Stimulated activated CD4-positive, alpha-beta T cell treated with anti-CD3 and anti-CD28 coated beads, TNF-alpha, amount 100 ng/mL, for 24 hours (primary cell): Measurements from ENCODE around the gene ATXN7L2.
"Not testable (repeated sequence)": the region's sequence is repeated elsewhere in the genome, so short reads cannot be mapped to it uniquely, and the experiment has no call there.

Experiments
- DNase-seq, 3 experiments: peaks; one replicate each; pipeline ENCODE4 v3.0.0-alpha.2; 2020; ENCODE audit warnings: low read depth in 3 of 3

The ATXN7L2 gene

GRCh38 chr1:109483672-109484518 lies at the start of gene ATXN7L2:
ATXN7L2 (plus strand) TSS chr1:109483905; CDS start chr1:109483954, 49 bp downstream.
- peak; percentile 81 to 89 (median 88) for DNase-seq

GRCh38 chr1:109434484-109434883 lies 49.2 kb upstream of the ATXN7L2 start:
- DNase-seq, result no peak

- DNase-seq, result no peak
Measured at GRCh38 chr1:109438798-109439297, 44.9 kb upstream of the ATXN7L2 start.

GRCh38 chr1:109441069-109441468 lies 42.6 kb upstream of the ATXN7L2 start:
- no peak for DNase-seq

- no peak for DNase-seq
Measured at GRCh38 chr1:109443476-109443875, 40.2 kb upstream of the ATXN7L2 start.

DNA sequence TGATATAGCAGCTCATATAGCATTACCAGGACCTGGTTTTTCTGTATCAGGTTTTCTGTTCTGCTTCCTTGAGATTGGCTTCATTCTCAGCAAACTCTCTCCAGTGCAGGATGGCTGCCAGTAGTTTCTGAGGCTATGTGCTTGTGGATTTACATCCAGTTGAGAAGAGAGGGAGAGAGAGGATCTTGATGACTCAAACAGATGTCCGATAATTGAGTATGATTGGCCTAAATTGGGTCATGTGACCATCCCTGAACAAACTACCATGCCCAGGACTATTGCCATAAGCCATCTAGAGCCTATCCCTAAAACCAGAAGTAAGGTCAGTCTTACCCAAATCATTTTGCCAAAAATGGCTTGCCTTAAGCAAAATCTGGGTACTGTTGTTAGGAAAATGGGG lies 39.4 kb upstream of the ATXN7L2 start:
- DNase-seq, result no peak

DNA sequence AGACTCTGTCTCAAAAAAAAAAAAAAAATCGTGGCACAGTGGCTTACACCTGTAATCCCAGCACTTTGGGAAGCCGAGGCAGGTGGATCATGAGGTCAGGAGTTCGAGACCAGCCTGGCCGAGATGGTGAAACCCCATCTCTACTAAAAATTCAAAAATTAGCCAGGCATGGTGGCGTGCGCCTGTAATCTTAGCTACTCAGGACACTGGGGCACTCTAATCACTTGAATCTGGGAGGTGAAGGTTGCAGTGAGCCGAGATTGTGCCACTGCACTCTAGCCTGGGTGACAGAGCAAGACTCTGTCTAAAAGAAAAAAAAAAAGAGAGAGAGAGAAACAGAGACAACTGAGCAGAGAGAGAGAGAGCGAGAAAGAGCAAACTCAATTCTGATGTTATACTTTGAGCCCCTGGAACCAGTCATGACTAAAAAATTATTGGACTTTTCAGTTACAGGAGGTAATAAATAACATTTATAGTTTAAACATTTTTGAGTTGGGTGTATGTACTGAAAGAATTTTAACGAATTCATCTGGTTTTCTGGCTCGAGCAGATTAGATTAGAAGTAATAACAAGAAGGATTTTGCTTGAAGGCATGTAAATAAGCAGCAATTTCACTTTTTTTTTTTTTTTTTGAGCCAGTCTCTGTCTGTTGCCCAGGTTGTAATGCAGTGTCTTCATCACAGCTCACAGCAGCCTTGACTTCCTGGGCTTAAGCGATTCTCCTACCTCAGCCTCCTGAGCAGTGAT lies 37.6 kb upstream of the ATXN7L2 start:
- not testable (repeated sequence) for DNase-seq

DNA sequence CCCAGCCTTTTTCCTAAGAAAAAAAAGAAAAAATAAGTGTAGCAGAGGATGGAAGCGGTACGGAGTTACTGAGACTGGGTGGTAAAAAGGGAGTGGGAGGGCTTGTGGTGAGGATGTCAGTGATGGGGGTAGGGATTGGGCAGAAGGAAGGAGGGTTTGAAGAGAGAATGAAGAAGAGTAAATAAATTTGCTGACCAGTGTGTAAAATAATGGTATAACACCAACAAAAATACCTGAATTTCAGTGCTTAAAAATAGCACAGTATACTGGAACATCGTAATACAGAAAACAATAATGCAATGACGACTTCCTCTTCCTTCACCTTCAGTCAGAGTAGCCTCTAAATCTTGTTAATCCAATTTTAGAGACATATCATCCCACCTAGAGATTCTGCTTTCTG lies 36.2 kb upstream of the ATXN7L2 start:
- DNase-seq, result no peak

DNA sequence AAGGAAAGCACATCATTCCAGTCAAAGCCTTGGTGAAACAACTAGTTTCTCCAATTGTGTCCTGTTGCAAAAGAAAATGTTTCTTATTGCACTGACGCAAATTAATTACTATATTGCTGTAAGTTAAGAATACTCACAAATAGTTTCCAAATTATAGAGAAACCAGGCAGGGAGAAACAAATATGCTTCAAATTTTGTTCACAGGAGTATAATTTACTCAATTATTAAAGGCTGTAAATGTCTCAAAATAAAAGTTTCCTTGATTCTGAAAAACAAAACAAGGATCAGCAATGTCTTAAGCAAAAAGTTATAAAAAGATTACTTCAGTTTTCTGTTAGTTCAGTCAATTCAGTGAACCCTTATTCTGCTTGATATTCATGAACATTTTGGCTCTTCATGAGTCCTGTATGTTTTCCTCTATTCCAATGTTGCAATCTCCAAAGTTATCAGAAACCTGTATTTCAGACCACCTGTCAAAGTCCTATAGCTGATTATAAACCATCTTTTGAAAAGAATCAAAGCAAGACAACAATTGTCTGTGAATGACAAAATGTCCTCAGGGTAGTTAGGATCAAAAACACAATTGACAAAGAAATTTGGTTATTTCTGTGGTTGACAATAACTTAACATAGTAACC lies 29.1 kb upstream of the ATXN7L2 start:
- DNase-seq, result no peak

DNA sequence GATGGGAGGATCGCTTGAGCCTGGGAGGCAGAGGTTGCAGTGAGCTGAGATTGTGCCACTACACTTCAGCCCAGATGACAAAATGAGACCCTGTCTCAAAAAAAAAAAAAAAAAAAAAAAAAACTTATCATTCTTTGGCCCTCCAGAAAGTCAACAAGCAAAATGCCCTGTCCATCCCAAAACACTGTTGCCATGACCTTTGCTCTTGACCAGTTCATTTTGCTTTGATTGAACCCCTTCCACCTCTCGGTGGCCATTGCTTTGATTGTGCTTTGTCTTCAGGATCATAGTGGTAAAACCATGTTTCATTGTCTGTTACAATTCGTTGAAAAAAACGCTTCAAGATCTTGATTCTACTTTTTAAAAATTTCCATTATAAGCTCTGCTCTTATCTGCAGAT lies 25.9 kb upstream of the ATXN7L2 start:
- DNase-seq, result no peak

GRCh38 chr1:109466125-109466451 lies 17.6 kb upstream of the ATXN7L2 start:
- no peak for DNase-seq

DNA sequence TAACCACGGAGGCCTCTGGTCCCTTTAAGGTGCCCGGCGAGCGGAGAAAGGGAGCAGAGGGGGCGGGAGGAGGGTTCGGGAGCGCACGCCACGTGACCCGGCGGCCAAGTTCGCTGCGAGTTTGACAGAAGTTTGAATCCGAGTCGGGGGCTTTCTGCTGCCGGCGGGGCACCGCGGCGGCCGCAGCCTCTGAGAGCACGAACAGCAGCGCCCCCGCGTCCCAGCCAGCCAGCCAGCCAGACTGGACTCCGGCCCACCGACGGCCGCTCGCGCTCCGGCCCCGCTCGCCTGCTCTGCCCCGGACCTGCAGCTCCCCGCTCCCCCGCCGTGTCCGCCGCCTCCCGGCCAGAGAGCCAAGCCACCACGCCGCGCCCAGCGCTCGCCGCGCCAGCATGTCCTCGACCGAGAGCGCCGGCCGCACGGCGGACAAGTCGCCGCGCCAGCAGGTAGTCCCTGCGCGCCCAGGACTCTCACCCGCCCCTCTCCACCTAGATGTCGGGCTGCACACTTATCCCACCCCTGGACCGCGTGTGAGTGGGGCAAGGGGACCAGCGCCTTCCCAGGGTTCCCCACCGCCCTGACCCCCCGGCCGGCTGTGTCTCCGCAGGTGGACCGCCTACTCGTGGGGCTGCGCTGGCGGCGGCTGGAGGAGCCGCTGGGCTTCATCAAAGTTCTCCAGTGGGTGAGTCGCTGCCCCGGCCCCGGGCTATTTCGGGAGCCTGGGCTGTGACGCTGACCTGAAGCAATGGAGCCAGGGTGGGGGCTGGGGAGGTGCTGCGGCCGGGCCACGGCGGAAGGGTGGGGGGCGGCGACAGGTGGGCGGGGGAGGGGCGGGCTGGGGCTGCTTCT lies 17.0 kb upstream of the ATXN7L2 start, which contains the start of gene SYPL2:
TSS of gene SYPL2 (plus strand) at position 95 of the 849 bp plus-strand sequence. CDS start at position 393, 298 bp downstream.
- DNase-seq, result no peak

DNA sequence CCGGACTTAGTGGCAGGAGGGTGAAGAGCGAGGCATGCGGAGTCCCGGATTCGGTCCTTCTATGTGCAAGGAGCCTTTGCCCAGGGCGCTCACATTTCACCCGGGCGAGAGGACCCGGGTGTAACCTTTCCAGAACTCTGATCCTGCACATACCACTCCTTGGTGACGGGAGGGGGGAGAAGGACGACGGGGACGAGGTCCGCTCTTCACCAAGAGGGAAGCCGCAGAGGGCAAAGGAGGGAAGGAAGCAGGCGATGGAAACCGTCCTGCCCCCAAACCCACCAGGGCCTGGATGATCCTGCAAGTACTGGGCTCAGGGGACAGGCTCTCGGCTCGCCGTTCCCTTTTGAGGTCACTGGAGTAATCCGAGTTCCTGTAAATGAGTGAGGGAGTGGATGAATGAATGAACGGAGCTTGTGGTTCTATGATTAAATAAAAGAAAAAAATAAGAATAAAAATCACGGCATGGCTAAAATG lies 16.4 kb upstream of the ATXN7L2 start:
- no peak for DNase-seq

DNA sequence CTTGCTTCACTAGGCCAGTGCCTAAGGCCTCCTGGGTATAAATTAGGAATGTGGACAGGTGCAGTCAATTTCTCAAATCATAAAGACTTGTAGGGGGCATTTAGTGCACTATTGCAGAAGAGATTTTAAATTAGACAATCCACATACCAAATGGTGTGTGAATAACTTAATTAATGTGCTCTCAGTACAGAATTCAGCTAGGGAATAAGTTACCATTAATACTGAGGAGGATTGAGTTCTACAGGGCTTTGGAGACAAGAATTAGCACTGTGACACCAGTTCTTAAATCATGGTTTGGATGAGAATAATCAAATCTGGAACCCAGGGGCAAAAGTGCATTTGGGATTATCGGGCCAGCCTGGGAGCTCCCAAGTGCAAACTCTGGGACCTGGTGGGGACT lies 15.6 kb upstream of the ATXN7L2 start:
- no peak for DNase-seq

DNA sequence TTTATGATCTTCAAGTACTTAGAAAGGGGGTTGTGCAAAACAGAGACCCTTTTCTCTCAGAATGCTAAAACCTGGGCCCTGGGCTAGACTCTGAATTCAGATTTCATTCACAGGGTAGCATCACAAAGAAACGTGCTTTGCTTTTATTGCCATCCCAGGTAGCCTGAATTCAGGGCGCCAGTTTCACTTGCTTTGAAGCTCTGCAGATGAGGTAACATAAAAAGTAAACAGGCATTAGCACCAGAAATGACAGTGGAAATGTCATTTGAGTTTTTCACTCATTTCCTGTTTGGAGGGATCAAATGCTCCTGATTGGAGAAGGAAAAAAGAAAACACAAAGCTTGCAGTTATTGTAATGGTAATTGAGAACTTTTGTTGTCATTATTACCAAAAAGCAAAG lies 14.8 kb upstream of the ATXN7L2 start:
- no peak for DNase-seq

DNA sequence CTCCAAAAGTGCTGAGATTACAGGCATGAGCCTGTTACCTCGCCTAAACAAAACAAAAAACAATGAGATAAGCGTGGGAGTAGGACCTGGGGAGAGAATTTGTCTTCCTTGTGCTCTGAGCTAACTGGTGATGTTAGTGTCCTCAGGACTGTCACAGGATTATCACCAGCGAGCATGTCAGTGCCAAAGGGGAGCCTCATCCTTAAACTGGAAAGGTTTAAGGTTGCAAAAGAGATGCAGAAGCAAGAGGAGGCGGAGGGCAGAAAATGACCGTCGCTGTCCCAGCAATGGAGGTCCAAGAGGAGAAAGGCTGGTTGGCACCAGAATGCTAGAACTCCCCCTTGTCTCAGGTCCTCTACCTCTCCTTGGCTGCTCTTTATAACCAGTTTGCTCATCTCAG lies 13.5 kb upstream of the ATXN7L2 start:
- no peak for DNase-seq

DNA sequence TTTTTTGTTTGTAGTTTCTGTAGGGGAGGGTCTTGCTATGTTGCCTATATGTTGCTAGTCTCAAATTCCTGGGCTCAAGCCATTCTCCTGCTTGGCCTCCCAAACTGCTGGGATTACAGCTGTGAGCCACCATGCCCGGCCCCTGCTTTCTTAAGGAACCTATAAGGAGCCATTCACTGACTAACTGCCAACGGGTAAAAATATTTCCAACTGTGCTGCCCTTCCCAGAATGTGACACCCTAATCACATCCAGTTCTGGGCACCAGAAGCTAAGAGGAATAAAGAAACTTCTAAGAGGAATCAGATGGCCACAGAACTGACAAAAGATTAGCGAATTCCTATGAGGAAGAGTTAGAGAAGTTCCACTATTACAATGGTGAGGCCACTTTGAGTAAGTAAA lies 10.9 kb upstream of the ATXN7L2 start:
- DNase-seq, result no peak

- not testable (repeated sequence) for DNase-seq
Measured at GRCh38 chr1:109473284-109474057, 10.2 kb upstream of the ATXN7L2 start.

DNA sequence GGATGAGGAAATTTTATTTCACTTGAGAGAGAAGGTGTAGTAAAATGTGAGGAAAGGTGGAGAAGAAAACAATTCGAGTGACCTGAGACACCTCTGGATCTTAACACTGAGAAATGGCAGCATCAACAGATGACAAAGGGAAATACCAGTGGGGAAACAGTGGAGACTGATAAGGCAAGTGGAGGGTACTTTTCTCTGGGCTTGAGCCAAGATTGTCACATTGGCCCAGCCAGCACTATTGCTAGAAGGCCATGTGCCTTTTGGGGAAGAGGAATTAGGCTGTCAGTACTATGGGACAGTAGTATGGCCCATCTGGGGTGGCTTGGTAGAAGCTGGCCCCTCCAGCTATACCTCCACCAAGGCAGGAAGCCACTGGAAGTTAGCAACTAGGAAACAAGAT lies 9.0 kb upstream of the ATXN7L2 start:
- no peak for DNase-seq

- DNase-seq, result no peak
Measured at GRCh38 chr1:109475261-109475660, 8.4 kb upstream of the ATXN7L2 start.

- no peak for DNase-seq
Measured at GRCh38 chr1:109476825-109477224, 6.9 kb upstream of the ATXN7L2 start.
